GM12878 (cell line): ENCODE measurements around the gene AKT1S1. TPM values are rescaled to one million over a fixed set of nuclear protein-coding genes. Genes with fewer than 3 reads are reported as not detected.

Experiments
- ASH2L ChIP-seq: fragments of 300-600, 200-600 bp; sonication (generic); IDR thresholded peaks from 2 replicates; pipeline ENCODE4 v1.6.1; 2017; ENCODE audit warnings: low read depth, mild to moderate bottlenecking, borderline replicate concordance
- BHLHE40 ChIP-seq, 2 experiments: fragments of 450-650 bp in 1 of 2; IDR thresholded peaks; 2 replicates each; pipeline ENCODE4 v1.6.1; 2011 to 2017; ENCODE audit warnings: low read depth in 2 of 2, borderline replicate concordance in 1 of 2, improper control_type of control experiment in 1 of 2, low read length in 1 of 2, mild to moderate bottlenecking in 1 of 2
- CEBPB ChIP-seq, 2 experiments: fragments of 150-350 bp in 1 of 2; IDR thresholded peaks; 2 replicates each; pipeline ENCODE4 v1.6.1; 2012 to 2014; ENCODE audit warnings: low read depth in 2 of 2, low read length in 2 of 2, borderline replicate concordance in 1 of 2, inconsistent platforms in 1 of 2
- CUX1 ChIP-seq: IDR thresholded peaks from 2 replicates; pipeline ENCODE4 v1.6.1; 2012; ENCODE audit warnings: improper control_type of control experiment, low read depth, low read length; ENCODE audit not compliant: insufficient replicate concordance
- ELK1 ChIP-seq: IDR thresholded peaks from 2 replicates; pipeline ENCODE4 v1.6.1; 2012; ENCODE audit warnings: low read depth, low read length, improper control_type of control experiment
- HCFC1 ChIP-seq: fragments of 150-350 bp; IDR thresholded peaks from 2 replicates; pipeline ENCODE4 v1.6.1; 2014; ENCODE audit warnings: low read length
- HSF1 ChIP-seq: fragments of 150-350 bp; IDR thresholded peaks from 2 replicates; pipeline ENCODE4 v1.6.1; 2014; ENCODE audit warnings: mild to moderate bottlenecking, low read depth, low read length
- MEF2B ChIP-seq: fragments of 450-650 bp; IDR thresholded peaks from 2 replicates; pipeline ENCODE4 v1.6.1; 2018; ENCODE audit warnings: mild to moderate bottlenecking, moderate library complexity; ENCODE audit not compliant: partially characterized antibody, poor library complexity, severe bottlenecking
- MLLT1 ChIP-seq: fragments of 450-650 bp; IDR thresholded peaks from 2 replicates; pipeline ENCODE4 v1.6.1; 2016; ENCODE audit warnings: mild to moderate bottlenecking
- POLR2AphosphoS2 ChIP-seq: IDR thresholded peaks from 2 replicates; pipeline ENCODE4 v1.6.1; 2011; ENCODE audit warnings: low read depth, mild to moderate bottlenecking, low read length, improper control_type of control experiment, moderate library complexity
- POLR2AphosphoS5 ChIP-seq: IDR thresholded peaks from 2 replicates; pipeline ENCODE4 v1.6.1; 2011; ENCODE audit warnings: mild to moderate bottlenecking, low read length, inconsistent platforms
- POU2F2 ChIP-seq: IDR thresholded peaks from 3 replicates; pipeline ENCODE4 v1.6.1; 2011; ENCODE audit warnings: low read depth, mild to moderate bottlenecking, low read length, borderline replicate concordance
- RELA ChIP-seq: fragments of 450-650 bp; IDR thresholded peaks from 2 replicates; pipeline ENCODE4 v1.8.0; 2014; ENCODE audit warnings: borderline replicate concordance; ENCODE audit not compliant: partially characterized antibody
- SMAD5 ChIP-seq: IDR thresholded peaks from 2 replicates; pipeline ENCODE4 v1.6.1; 2016; ENCODE audit warnings: antibody characterized with exemption, low read depth
- SREBF2 ChIP-seq: IDR thresholded peaks from 2 replicates; pipeline ENCODE4 v1.6.1; 2012; ENCODE audit warnings: mild to moderate bottlenecking, low read length
- STAT1 ChIP-seq: fragments of 450-650 bp; conservative IDR thresholded peaks from 2 replicates; pipeline ENCODE4 v1.6.1; 2014; ENCODE audit warnings: antibody characterized with exemption, mild to moderate bottlenecking
- SUPT20H ChIP-seq: IDR thresholded peaks from 2 replicates; pipeline ENCODE4 v1.6.1; 2011; ENCODE audit warnings: low read depth, mild to moderate bottlenecking, low read length, moderate library complexity, borderline replicate concordance; ENCODE audit not compliant: control insufficient read depth
- TAF1 ChIP-seq: IDR thresholded peaks from 2 replicates; pipeline ENCODE4 v1.6.1; 2011; ENCODE audit warnings: mild to moderate bottlenecking, low read depth, low read length, borderline replicate concordance
- YY1 ChIP-seq: IDR thresholded peaks from 2 replicates; pipeline ENCODE4 v1.6.1; 2011; ENCODE audit warnings: low read depth, mild to moderate bottlenecking, low read length
- ZBED1 ChIP-seq: IDR thresholded peaks from 2 replicates; pipeline ENCODE4 v1.6.1; 2016; ENCODE audit warnings: borderline replicate concordance
- ZSCAN29 ChIP-seq: fragments of 450-650 bp; IDR thresholded peaks from 2 replicates; pipeline ENCODE4 v1.6.1; 2017; ENCODE audit warnings: mild to moderate bottlenecking, moderate library complexity
- polyA plus RNA-seq, 11 experiments: library from polyadenylated mRNA; depleted of rRNA in 4 of 11; unstranded in 6 of 11; stranded (reverse) in 5 of 11; fragments of >200 nt; fragmentation: Nextera tagmentation in 4 of 11; fragmentation: Illumina TruSeq in 1 of 11; extraction: Ambion mirVana in 4 of 11; extraction: Trizol in 1 of 11; gene quantifications; 1 replicate in 1 of 11; 2 replicates in 10 of 11; pipeline versions ENCODE4 v1.2.1 to v1.2.3, GENCODE V29; 2011 to 2016; ENCODE audit warnings: inconsistent platforms in 2 of 11, missing spikeins in 2 of 11, low read depth in 1 of 11
- total RNA-seq, 4 experiments: library from RNA; depleted of rRNA in 3 of 4; stranded (reverse); fragments of >200 nt in 3 of 4; fragmentation: Illumina TruSeq in 1 of 4; extraction: Trizol in 1 of 4; gene quantifications; 2 replicates each; pipeline versions ENCODE4 v1.2.1 to v1.2.3, GENCODE V29; 2013 to 2021

Gene AKT1S1
- total and polyA plus RNA-seq, 10 of the 15 experiments (the other 5 are each of a cell fraction or from before 2014, with no cell fraction given) = 0.43 to 23.0 (median 12.3) TPM

GRCh38 chr19:49894879-49895565 lies 17.9 kb upstream of the AKT1S1 start (continued):
- no peak for TF ChIP-seq SREBF2
- TF ChIP-seq YY1 = no peak
- TF ChIP-seq HCFC1 = no peak
- TF ChIP-seq POLR2AphosphoS2 = no peak
- TF ChIP-seq ZSCAN29 = no peak
- no peak for TF ChIP-seq STAT1
- no peak for TF ChIP-seq ASH2L
- TF ChIP-seq CEBPB (IDR thresholded peaks at IDR 0.05; ENCODE audit: borderline replicate concordance in 1 of 2, low read depth in 2 of 2, low read length in 2 of 2) = no peak
- TF ChIP-seq ZBED1 = no peak
- no peak for TF ChIP-seq HSF1
- TF ChIP-seq TAF1 = 0 out of 2 replicates have a peak, but pooled peaks have one; percentile 30
- peak; percentile 76 for TF ChIP-seq POLR2AphosphoS5
- 0 out of 2 replicates have a peak, but pooled peaks have one; percentile 13 for TF ChIP-seq SMAD5
- TF ChIP-seq CUX1 = peak; percentile 24
- peak in 1 of 2 experiments; percentile 73; a peak in 3 of 4 replicates for TF ChIP-seq BHLHE40 (IDR thresholded peaks at IDR 0.05; ENCODE audit: borderline replicate concordance in 1 of 2, low read depth in 2 of 2, low read length in 1 of 2)
- no peak for TF ChIP-seq ELK1
- no peak for TF ChIP-seq SUPT20H
- TF ChIP-seq RELA = peak; percentile 94
- TF ChIP-seq MLLT1 = no peak
- TF ChIP-seq POU2F2 = no peak; the same call in 2 of the 3 replicates
- TF ChIP-seq MEF2B = no peak
